DND-41 (cell line): ENCODE measurements around the gene SUSD6.
A peak's percentile ranks its signal among the peaks of the same experiment; 100 is the strongest.

Source experiments
- ATAC-seq: fragments of 200-7000 bp; cut with Tn5 transposase; 3 replicates; pipeline ENCODE4 v1.9.1; 2021; ENCODE audit warnings: low read depth; ENCODE audit not compliant: insufficient read depth
- DNase-seq: peaks from one replicate; pipeline ENCODE4 v3.0.0-alpha.2; 2020
- H2AFZ ChIP-seq: 2 replicates; pipeline ENCODE4 v1.6.0; 2012; ENCODE audit warnings: low read depth, low read length
- H3K27ac ChIP-seq: 2 replicates; pipeline ENCODE4 v1.5.1; 2012; ENCODE audit warnings: low read length, inconsistent platforms
- H3K27me3 ChIP-seq: fragments of 200-600 bp; sonication (generic); 2 replicates; pipeline ENCODE4 v1.6.0; 2012; ENCODE audit warnings: low read length, mild to moderate bottlenecking, inconsistent platforms; ENCODE audit not compliant: insufficient read depth, poor library complexity
- H3K36me3 ChIP-seq: 2 replicates; pipeline ENCODE4 v1.5.1; 2012; ENCODE audit warnings: low read length, inconsistent platforms; ENCODE audit not compliant: insufficient read depth
- H3K4me1 ChIP-seq: 2 replicates; pipeline ENCODE4 v1.5.1; 2012; ENCODE audit warnings: mild to moderate bottlenecking, low read length; ENCODE audit not compliant: insufficient read depth
- H3K4me2 ChIP-seq: 2 replicates; pipeline ENCODE4 v1.6.0; 2012; ENCODE audit warnings: mild to moderate bottlenecking, moderate library complexity, low read length, inconsistent platforms; ENCODE audit not compliant: insufficient read depth
- H3K4me3 ChIP-seq, 2 experiments: fragments of 200-600 bp in 1 of 2; shearing (Covaris generic) in 1 of 2; 2 replicates each; pipeline ENCODE4 v1.5.1; 2012 to 2016; ENCODE audit warnings: inconsistent platforms in 2 of 2, low read length in 2 of 2, mild to moderate bottlenecking in 2 of 2, low read depth in 1 of 2, moderate library complexity in 1 of 2
- H3K79me2 ChIP-seq: 2 replicates; pipeline ENCODE4 v1.6.0; 2012; ENCODE audit warnings: low read length, inconsistent platforms; ENCODE audit not compliant: insufficient read depth
- H3K9ac ChIP-seq: 2 replicates; pipeline ENCODE4 v1.6.0; 2012; ENCODE audit warnings: low read depth, mild to moderate bottlenecking, inconsistent platforms, low read length, moderate library complexity
- H3K9me3 ChIP-seq: 2 replicates; pipeline ENCODE4 v1.5.1; 2012; ENCODE audit warnings: low read length, moderate library complexity, mild to moderate bottlenecking, inconsistent platforms; ENCODE audit not compliant: insufficient read depth, severe bottlenecking
- H4K20me1 ChIP-seq: 2 replicates; pipeline ENCODE4 v1.6.0; 2012; ENCODE audit warnings: low read length; ENCODE audit not compliant: insufficient read depth
- EZH2 ChIP-seq: IDR thresholded peaks from 3 replicates; pipeline ENCODE4 v1.6.1; 2012; ENCODE audit warnings: borderline replicate concordance, low read depth, mild to moderate bottlenecking, moderate library complexity, low read length, inconsistent platforms; ENCODE audit not compliant: severe bottlenecking
- TF ChIP-seq, protein P1 (sequence below): IDR thresholded peaks from 2 replicates; pipeline ENCODE4 v1.5.1; 2012; ENCODE audit warnings: borderline replicate concordance, low read length, moderate library complexity, mild to moderate bottlenecking; ENCODE audit not compliant: poor library complexity, severe bottlenecking; ENCODE audit errors: extremely low read depth

Gene SUSD6

DNA sequence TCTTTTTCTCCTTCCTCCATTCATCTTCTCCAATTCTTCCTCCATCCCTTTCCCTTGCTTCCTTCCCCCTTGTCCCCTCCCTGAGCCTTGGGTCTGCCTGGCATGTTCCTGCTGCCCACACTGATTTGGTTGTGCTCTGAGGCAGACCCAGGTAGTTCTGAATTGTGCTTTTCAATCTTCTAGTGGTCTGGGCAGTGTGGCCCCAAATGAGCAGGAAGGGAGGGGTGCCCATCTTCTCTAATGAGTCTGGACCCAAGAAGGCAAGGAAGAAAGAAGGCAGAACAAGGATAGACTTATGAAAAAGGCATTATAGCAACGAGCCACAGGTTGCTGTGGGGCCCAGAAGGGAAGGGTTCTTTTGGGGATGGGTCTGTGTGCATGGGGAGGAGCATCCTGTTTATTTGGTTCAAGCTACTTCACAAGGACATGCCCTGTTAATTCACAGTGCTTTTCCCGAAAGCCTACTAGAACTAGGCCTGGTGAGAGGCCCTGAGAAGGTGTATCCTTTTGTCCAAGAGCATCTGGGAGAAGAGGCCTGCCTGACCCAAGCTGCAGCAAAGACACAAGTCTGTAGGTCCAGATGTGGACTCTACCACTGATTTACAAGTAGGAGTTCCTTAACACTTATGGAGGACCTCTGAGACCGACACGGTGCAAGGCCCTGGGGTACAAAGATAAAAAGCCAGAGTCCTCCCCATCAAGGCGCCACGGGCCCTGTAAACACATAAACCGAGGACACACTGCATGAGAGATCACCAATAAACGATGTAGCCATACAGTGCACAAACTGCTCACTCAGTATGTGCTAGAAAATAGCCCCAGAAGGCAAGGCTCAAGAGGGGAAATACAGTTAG lies 1.1 kb upstream of the SUSD6 start:
- H3K27ac ChIP-seq: peak overlapping the region; percentile 81
- H2AFZ ChIP-seq: peak overlapping the region; percentile 92
- DNase-seq (no peak), ATAC-seq (no peak)
- peaks cover 40% of the 10 kb centered on the region for H3K4me1 ChIP-seq
- H3K79me2 ChIP-seq: peaks cover 23% of the 10 kb centered on the region
- no peaks in the 10 kb centered on the region for H3K36me3 ChIP-seq
- H3K4me2 ChIP-seq: peak overlapping the region; percentile 85
- no peaks in the 10 kb centered on the region for H3K27me3 ChIP-seq
- no peaks in the 10 kb centered on the region for H4K20me1 ChIP-seq
- H3K4me3 ChIP-seq: peak overlapping the region; percentile 75 to 88
- H3K9me3 ChIP-seq: no peaks in the 10 kb centered on the region
- TF ChIP-seq, protein P1, sequence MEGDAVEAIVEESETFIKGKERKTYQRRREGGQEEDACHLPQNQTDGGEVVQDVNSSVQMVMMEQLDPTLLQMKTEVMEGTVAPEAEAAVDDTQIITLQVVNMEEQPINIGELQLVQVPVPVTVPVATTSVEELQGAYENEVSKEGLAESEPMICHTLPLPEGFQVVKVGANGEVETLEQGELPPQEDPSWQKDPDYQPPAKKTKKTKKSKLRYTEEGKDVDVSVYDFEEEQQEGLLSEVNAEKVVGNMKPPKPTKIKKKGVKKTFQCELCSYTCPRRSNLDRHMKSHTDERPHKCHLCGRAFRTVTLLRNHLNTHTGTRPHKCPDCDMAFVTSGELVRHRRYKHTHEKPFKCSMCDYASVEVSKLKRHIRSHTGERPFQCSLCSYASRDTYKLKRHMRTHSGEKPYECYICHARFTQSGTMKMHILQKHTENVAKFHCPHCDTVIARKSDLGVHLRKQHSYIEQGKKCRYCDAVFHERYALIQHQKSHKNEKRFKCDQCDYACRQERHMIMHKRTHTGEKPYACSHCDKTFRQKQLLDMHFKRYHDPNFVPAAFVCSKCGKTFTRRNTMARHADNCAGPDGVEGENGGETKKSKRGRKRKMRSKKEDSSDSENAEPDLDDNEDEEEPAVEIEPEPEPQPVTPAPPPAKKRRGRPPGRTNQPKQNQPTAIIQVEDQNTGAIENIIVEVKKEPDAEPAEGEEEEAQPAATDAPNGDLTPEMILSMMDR: no peak
- no peak for TF ChIP-seq EZH2
- H3K9ac ChIP-seq: peak overlapping the region; percentile 72

- no peaks in the 10 kb centered on the region for H3K9me3 ChIP-seq
- peak overlapping the region; percentile 72 for H3K9ac ChIP-seq
- peaks cover 45% of the 10 kb centered on the region for H3K4me1 ChIP-seq
- TF ChIP-seq EZH2: no peak
- TF ChIP-seq, protein P1: no peak
- peak overlapping the region; percentile 85 for H3K4me2 ChIP-seq
- no peaks in the 10 kb centered on the region for H4K20me1 ChIP-seq
- peak overlapping the region; percentile 81 for H3K27ac ChIP-seq
- DNase-seq: no peak
- H3K79me2 ChIP-seq: peaks cover 23% of the 10 kb centered on the region
- H3K4me3 ChIP-seq: peak overlapping the region; percentile 75 to 88
- 0 out of 3 replicates have a peak, but pooled peaks have one; percentile 2 for ATAC-seq
- no peaks in the 10 kb centered on the region for H3K27me3 ChIP-seq
- no peaks in the 10 kb centered on the region for H3K36me3 ChIP-seq
- H2AFZ ChIP-seq: peak overlapping the region; percentile 92
These were observed 573 bp upstream of the SUSD6 start for GRCh38 chr14:69610874-69611171.

- peaks cover 59% of the 10 kb centered on the region for H3K4me1 ChIP-seq
- peak overlapping the region; percentile 34 to 84; a peak in 3 of 4 replicates for H3K4me3 ChIP-seq
- H3K9ac ChIP-seq: peak overlapping the region; percentile 63
- no peaks in the 10 kb centered on the region for H3K27me3 ChIP-seq
- peak overlapping the region; percentile 13 for H3K27ac ChIP-seq
- peak; percentile 51 for DNase-seq
- H2AFZ ChIP-seq: peak overlapping the region; percentile 57
- TF ChIP-seq, protein P1: no peak
- TF ChIP-seq EZH2: no peak
- ATAC-seq: peak; percentile 57
- no peaks in the 10 kb centered on the region for H3K9me3 ChIP-seq
- H3K36me3 ChIP-seq: no peaks in the 10 kb centered on the region
- H3K4me2 ChIP-seq: peak overlapping the region; percentile 77
- peaks cover 36% of the 10 kb centered on the region for H3K79me2 ChIP-seq
- H4K20me1 ChIP-seq: no peaks in the 10 kb centered on the region
These were observed 802 bp downstream of the SUSD6 start for GRCh38 chr14:69612014-69612782.
